GM18505 (cell line): ENCODE results near the gene RCHY1.
"Not testable (repeated sequence)": the region's sequence is repeated elsewhere in the genome, so short reads cannot be mapped to it uniquely, and the experiment has no call there.

ENCODE experiments used
- ATAC-seq: cut with Tn5 transposase; IDR thresholded peaks from one replicate; pipeline ENCODE4 v1.9.1; 2021; ENCODE audit not compliant: unreplicated experiment
- POLR2A ChIP-seq: IDR thresholded peaks from 4 replicates; pipeline ENCODE4 v1.6.1; 2011; ENCODE audit warnings: borderline replicate concordance; ENCODE audit not compliant: insufficient read depth, insufficient read length; ENCODE audit errors: extremely low read depth

The RCHY1 gene

DNA sequence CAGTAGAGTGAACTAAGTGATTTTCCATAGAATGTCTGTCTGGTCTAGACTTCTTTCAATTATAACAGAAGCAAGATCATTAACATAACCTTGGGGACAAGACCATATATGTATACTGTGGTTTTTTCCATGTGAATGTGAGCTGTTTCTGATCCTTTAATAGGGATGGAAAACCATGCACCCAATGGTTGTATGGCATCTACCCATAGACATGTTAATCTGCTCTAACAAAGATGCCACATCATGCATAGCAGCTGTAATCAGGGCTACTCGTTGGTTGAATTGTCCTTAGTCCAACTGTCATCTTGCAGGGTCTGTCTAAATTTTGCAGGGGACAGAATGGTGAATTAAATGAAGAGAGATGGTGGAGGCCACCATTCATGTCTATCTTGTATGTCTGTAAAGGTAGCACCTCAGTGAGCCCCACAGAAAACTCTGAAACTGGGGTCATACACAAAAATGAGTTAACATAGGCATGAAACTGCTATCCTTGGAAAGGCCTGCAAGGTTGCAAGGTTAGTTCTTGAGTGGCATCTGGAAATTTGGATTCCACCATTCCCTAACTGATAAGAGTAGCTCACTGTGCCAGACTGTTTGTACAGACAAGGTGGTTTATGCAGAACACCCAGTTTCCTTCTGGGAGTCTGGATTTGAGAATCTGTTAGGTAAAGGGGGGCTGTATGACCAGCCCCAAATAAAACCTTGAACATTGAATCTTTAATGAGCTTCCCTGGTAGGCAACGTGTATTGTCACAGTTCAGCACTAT is 16.5 kb upstream of the RCHY1 start:
- TF ChIP-seq POLR2A: no peak
- ATAC-seq: no peak

DNA sequence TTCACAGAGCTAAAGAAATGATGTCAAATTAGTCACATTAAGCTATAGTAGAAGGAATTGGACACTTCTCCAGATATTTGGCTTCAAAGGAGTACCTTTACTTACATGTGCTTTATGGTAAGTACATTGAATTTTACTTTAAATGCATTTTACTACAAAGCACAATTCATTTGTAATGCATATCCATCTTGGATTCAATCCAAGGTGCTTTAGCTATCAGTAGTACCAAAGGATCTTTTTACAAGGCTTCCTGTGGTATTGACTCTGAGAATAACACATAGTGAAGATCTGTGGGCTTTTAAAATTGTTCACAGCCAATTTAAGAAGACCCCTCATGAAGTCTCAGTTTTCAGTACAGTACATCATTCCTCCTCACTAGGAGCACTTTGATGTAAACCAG is 13.3 kb upstream of the RCHY1 start:
- no peak for ATAC-seq
- no peak for TF ChIP-seq POLR2A

DNA sequence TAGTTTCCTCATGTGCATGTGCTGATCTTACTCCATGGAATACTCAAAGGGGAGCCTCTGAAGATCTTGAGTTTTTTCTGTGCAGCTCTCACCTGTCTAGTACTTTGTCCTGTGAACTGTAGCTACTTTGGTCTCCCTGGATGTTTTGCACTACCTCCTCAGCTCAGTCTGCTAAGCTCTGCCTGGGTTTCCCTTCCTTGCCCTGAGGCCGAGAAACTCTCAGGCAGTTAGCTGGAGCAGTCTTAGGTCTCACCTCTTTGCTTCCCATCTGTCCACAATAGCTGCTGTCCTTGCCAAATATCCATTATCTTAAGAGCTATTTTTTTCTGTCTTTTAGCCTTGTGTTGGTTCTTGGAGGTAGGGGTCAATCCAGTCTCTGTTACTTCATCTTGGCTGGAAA is 11.7 kb upstream of the RCHY1 start:
- ATAC-seq: no peak
- no peak for TF ChIP-seq POLR2A

DNA sequence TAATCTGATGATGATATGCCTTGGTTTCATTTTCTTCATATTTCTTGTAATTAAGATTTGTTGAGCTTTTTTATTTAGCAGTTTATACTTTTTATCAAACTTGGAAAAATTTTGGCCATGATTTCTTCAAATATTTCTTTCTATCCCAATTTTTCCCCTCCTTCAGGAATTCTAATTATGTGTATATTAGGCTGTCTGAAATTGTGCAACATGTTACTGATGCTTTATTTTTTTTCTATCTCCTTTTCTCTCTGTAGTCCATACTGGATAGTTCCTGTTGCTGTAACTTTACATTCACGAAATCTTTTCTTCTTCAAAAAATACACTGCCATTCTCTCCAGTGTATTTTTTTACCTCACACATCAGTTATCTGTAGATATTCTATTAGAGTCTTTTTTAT is 10.9 kb upstream of the RCHY1 start:
- no peak for TF ChIP-seq POLR2A
- ATAC-seq: no peak

DNA sequence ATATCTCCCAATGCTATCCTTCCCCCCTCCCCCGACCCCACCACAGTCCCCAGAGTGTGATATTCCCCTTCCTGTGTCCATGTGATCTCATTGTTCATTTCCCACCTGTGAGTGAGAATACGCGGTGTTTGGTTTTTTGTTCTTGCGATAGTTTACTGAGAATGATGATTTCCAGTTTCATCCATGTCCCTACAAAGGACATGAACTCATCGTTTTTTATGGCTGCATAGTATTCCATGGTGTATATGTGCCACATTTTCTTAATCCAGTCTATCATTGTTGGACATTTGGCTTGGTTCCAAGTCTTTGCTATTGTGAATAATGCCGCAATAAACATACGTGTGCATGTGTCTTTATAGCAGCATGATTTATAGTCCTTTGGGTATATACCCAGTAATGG is 5.2 kb upstream of the RCHY1 start:
- not testable (repeated sequence) for ATAC-seq

DNA sequence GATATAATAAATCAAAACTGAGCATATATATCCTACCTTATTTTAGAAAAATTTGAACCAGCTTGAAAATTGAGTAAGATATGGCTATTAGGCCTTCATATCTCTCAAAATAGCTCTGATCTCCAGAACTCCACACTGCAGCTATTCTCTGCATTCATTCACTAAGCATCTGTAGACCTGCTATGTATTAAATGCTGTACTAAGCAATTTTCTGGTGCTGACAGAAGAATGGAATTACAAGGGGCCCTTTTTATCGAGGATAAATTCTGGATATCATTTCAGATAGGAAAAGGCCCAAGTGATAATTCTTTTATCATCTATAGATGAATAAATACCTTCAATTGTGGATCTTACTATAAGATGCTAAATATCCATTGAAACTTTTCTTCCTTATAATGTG is 1.9 kb upstream of the RCHY1 start:
- TF ChIP-seq POLR2A: no peak
- no peak for ATAC-seq

DNA sequence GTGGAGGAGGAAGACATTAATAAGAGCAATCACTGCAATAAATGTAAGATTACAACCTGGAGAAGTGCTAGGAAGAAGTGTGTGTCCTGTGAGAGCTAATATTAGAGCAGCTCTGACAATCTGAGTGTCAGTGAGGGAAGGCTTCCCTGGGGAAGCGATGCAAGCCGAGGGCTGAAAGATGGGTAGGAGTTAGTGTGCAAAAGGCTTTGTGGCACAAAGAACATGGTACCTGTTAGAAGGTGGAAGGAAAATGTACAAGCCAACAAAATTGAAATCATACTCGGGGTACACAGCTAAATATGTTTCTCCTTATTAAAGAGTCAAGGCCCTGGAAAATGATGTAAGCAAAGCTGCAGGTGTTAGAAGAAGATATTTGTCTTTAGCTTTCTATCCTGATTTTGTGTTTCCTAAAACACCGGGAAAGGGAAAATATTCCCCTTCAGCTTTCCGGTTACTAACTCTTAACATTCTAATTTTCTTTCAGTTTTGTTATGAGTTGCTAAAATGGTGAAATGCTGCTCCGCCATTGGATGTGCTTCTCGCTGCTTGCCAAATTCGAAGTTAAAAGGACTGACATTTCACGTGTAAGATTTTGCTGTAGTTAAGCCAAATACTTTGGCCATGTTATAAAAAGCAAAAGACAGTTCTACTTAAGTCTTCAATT is 878 bp upstream of the RCHY1 start:
- ATAC-seq: peak; percentile 5
- no peak for TF ChIP-seq POLR2A

DNA sequence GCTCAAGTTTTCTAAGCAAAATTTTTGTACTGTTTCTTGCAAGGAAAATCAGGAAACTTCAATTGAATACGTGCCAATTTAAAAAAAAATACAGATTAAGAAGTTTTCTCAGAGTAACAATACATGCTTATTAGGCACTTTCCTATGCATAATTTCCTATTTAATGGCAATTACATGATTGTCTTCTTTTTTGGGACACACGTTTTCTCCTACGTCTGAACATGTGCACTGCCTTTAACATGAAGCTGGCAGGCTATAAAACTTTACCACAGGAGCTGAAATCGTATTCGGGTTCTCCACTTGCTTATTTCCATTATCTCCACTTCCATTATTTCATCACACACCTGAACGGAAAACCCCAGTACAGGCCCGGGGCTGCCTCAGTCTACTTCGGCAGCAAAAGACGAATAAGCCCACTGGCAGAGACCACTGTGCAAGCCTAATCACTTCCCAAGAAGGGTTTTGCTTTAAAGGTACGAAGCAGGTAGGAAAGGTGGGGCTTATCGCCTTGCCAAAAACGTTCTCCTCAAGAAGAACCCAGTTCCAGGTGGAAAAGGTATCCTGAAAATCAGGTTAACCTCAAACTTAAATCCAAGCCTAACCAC is 575 bp downstream of the RCHY1 start:
- TF ChIP-seq POLR2A: no peak
- no peak for ATAC-seq

DNA sequence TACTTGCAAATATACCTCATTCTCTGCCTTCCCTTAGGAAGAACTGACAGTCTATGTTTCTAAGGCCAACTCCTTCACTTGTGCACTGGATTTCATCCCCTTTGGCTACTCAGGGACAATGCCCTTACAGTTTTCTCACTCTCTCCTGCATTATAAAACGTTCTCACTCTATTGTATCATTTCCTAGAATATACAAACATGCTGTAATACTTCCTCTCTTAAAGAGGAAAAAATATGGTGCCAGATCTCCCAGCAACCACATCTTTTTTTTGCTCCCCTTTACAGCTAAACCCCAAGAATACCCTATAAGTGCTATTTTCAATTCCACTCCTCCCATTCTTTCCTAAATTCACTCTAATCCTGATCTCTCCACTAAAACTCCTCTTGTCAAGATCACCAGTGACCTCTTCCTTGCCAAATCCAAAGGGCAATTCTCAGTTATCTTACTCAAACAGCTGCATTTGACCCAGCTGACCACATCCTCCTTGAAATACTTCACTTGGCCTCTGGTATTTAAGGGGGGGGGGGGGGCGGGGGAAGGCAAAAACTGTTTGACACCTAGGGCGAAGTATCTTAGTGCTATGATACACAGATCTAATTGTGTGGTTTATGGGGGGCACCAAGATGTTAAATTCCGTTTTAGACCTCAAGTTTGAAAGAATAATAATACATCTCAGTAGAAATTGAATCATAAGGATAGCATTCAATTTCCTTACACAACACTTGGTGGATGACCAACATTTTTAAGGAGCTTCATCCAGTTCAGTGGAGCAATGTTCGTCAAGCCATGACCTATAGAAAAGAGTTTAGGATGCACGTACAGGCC is 1.6 kb downstream of the RCHY1 start:
- no peak for ATAC-seq

DNA sequence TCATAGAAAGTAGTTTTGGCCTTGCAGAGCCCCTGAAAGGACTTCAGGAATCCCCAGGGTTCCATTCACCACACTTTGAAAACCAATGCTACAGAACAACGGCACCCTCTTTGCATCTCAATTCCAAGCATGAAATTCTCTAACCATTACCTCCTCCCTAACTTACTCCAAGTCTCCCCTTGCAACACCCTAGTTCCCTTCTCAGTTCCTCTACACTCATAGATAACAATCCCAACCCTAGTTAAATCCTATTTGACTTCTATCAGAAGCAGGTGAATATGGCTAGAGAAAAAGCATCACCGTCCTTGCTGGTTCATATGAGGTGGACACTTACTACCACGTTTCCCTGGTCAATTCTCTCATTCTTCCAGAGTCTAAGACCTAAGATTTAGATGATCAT is 2.4 kb downstream of the RCHY1 start:
- no peak for TF ChIP-seq POLR2A
- ATAC-seq: no peak

More for the DNA sequence above, 1.6 kb downstream of the RCHY1 start:
- TF ChIP-seq POLR2A: no peak

DNA sequence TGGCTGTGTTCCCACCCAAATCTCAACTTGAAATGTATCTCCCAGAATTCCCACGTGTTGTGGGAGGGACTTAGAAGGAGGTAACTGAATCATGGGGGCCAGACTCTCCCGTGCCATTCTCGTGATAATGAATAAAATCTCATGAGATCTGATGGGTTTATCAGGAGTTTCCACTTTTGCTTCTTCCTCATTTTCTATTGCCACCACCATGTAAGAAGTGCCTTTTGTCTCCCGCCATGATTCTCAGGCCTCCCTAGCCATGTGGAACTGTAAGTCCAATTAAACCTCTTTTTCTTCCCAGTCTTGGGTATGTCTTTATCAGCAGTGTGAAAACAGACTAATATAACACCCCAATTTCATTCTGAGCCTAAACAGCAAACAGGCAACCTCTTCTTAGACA is 4.6 kb downstream of the RCHY1 start:
- ATAC-seq: not testable (repeated sequence)

DNA sequence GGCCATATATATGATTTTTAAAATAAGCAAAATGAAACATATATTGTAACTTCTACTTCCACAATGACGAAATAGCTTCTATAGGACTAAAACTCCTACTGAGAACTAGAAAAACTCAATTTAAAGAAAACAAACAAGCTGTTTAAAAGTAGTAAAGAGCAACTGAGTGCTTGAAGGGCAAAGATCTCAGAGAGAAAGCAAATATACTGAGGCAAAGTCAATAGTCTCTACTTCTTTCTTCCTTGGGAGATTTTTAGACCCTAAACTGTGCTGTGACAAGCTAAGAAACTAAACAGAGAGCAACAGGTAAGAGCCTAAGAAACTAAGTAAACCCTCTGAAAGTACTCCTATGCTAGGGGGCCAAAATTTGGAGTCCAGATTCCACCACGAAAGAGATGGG is 8.6 kb downstream of the RCHY1 start:
- no peak for ATAC-seq
- no peak for TF ChIP-seq POLR2A

DNA sequence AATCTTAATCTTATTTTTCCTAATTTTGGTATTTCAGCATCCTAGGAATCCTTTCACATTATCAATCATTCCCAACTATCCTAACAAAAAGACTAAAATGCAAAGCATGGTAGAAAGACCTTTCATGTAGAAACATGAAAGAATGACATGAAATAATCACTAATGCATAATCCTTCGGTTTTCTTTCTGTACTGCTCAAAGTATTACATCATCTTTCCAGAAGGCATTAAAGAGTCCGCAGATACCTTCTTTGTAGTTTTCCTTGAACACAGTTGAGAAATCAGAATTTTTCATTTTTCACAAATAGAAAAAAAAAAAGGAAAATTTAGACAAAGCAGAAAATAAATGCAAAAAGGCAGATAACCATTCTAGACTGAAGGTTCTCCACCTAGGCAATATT is 11.5 kb downstream of the RCHY1 start:
- no peak for TF ChIP-seq POLR2A
- ATAC-seq: no peak

DNA sequence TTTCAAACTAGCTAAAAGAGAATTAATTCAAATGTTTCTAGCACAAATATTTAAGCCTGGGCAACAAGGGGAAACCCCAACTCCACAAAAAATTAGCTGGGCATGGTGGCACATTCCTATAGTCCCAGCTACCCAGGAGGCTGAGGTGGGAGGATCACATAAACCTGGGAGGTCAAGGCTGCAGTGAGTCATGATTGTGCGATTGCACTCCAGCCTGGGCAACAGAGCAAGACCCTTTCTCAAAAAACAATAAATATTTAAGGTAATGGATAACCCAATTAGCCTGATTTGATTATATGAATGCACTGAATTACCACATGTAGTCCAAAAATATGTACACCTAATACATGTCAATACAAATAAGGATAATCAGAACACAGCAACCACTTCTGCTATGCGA is 14.3 kb downstream of the RCHY1 start:
- ATAC-seq: no peak
- TF ChIP-seq POLR2A: no peak

DNA sequence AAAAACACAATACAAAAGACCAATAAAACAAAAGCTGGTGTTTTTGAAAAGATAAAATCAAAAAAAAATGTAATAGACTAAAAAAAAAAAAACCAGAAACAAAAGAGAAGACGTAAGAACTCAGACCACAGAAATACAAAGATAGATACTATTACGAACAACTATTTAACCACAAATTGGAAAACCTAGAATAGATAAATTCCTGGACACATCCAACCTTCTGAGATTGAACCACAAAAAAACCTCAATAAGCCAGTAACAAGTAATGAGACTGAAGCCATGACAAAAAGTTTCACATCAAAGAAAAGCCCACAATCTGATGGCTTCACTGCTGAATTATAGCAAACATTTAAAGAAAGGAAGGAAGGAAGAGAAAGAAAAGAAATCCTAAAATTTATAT is 16.2 kb downstream of the RCHY1 start:
- no peak for TF ChIP-seq POLR2A
- ATAC-seq: no peak
